Choroid plexus epithelial cell (primary cell): ENCODE results near the gene FABP7.

ENCODE experiments used
- DNase-seq: peaks from one replicate; pipeline ENCODE4 v3.0.0-alpha.2; 2010; ENCODE audit warnings: low read depth
- H3K4me3 ChIP-seq: 2 replicates; pipeline ENCODE4 v1.5.1; 2011; ENCODE audit warnings: low read depth, mild to moderate bottlenecking, control low read depth, low read length, moderate library complexity
- CTCF ChIP-seq: conservative IDR thresholded peaks from 2 replicates; pipeline ENCODE4 v1.5.1; 2011; ENCODE audit warnings: low read depth, mild to moderate bottlenecking, control low read depth, inconsistent platforms, low read length, moderate library complexity

FABP7 gene

DNA sequence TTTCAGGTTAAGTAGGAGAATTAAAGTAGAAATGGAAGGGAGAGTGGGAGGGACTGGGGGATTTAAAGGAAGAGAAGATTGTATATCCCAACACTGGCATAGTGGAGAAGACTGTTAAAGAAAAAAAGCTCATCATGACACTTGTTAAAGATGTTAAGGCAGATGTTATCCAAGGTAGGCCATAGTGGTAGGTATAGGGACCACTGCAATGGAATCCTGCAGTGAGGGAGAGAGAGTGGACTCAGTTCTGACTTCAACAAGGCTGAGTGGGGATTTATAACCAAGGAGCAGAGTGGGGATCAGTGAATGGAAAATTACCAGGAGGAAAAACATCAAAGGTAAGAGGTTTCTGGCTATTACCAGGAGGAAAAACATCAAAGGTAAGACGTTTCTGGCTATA is 30.7 kb downstream of the FABP7 start:
- no peak for DNase-seq
- no peak overlapping the region for H3K4me3 ChIP-seq
- TF ChIP-seq CTCF: no peak

GRCh38 chr6:122817358-122817757 is 37.8 kb downstream of the FABP7 start:
- no peak overlapping the region for H3K4me3 ChIP-seq
- TF ChIP-seq CTCF: no peak
- no peak for DNase-seq

- no peak overlapping the region for H3K4me3 ChIP-seq
- no peak for TF ChIP-seq CTCF
- DNase-seq: no peak
These were observed 38.2 kb downstream of the FABP7 start for GRCh38 chr6:122817766-122818165.

DNA sequence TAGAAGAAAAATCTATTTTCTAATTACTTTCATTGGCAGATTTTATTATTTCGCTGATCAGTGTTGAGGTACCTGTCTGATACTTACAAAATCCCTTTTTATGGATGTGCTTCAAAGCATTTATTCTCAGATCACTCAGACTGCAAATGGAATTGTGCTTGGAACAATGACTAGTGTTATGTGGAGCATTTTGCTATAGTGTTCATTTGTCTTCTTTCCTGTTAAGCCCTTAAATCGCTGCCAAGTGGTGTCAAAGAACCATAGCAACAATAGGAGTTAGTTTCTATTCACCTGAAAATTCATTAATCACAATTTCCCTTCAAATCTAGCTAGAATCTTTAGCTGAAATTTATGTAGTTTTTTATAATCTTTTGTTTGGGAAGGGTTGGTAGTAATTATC is 39.4 kb downstream of the FABP7 start:
- no peak for TF ChIP-seq CTCF
- H3K4me3 ChIP-seq: no peak overlapping the region
- DNase-seq: no peak

GRCh38 chr6:122821095-122821494 is 41.6 kb downstream of the FABP7 start:
- DNase-seq: no peak
- H3K4me3 ChIP-seq: no peak overlapping the region
- TF ChIP-seq CTCF: no peak

- DNase-seq: no peak
- H3K4me3 ChIP-seq: no peak overlapping the region
- TF ChIP-seq CTCF: no peak
These were observed 45.6 kb downstream of the FABP7 start for GRCh38 chr6:122825163-122825562.

DNA sequence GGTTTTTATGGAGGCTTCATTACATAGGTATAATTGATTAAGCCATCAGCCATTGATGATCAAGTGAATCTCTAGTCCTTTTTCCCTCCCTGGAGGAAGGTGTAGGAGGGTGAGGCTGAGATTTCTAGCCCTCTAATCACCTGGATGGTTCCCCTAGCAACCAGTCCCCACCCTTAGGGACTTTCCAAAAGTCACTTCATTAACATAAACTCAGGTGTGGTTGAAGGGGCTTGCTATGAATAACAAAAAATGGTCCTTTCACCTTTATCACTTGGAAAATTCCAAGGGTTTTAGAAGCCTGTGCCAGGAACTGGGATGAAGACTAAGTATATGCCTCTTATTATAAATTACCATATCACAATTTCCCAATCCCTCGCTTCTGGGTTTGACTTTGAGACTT is 49.9 kb downstream of the FABP7 start:
- no peak for TF ChIP-seq CTCF
- DNase-seq: no peak

More for the DNA sequence above, 49.9 kb downstream of the FABP7 start:
- no peak overlapping the region for H3K4me3 ChIP-seq
